HG03469 (cell line): Measurements from ENCODE around the gene PRKD1.
A peak's percentile ranks its signal among the peaks of the same experiment; 100 is the strongest.

Experiments
- ATAC-seq: cut with Tn5 transposase; IDR thresholded peaks from one replicate; pipeline ENCODE4 v1.9.1; 2021; ENCODE audit warnings: mild to moderate bottlenecking, moderate library complexity, moderate number of reproducible peaks; ENCODE audit not compliant: unreplicated experiment

The PRKD1 gene

DNA sequence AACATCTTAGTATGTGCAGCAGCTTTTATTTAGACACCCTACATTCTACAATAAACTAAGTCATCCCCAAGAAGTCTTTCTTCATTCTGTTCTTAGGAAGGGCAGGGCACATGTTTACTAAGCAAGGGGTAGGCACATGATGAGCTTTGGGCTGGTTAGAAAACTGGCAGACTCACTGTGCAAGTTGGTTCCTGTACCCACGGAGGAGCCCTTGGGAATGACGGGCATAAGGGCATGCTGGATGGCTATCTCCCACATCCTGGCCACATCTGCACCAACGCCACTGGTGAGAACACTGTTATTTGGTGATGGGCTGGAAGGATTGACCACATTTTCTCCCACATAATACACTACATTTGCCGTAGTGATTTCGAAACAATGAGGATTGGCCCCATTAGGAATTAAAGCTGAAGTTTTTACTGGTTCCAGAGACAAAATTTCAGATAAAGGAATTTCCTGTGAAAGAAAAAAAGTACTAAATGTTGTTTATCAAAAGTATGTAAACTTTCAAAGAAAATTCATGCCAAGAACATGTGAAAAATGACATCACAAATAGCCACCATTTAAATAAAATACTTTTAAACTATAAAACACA, 297.0 kb downstream of the PRKD1 start:
- no peak for ATAC-seq

GRCh38 chr14:29629839-29630238, 297.8 kb downstream of the PRKD1 start:
- ATAC-seq, result no peak

DNA sequence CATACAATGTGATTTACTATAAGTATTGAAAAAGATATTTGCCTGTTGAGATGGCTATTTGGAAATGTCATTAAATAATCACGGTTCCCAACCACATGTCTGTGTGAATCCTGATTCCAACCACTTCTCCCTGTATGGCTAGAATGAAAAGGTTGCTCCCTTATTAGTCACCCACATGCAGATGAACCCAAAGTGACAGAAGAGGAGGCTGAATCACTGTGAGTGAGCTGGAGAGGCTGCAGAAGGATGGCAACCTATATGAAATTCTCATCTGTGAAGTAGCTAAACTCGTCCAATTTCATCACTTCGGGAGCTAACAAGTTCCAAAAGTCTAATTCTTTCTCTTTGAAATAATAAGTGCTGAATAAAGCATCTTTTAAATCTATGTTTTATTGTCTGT, 300.5 kb downstream of the PRKD1 start:
- no peak for ATAC-seq

GRCh38 chr14:29618323-29619067, 309.2 kb downstream of the PRKD1 start:
- no peak for ATAC-seq

DNA sequence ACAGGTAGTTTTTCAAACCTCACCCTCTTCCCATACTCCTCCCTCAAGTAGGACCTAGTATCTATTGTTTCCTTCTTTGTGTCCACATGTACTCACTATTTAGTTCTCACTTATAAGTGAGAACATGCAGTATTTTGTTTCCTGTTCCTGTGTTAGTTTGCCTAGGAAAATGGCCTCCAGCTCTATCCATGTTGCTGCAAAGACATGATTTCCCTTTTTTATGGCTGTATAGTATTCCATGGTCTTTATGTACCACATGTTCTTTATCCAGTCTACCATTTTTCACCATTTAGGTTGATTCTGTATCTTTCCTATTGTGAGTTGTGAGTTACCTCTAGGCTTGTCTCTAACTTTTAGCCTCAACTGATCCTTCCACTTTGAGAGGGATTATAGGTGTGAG, 310.7 kb downstream of the PRKD1 start:
- ATAC-seq, result no peak

GRCh38 chr14:29608861-29609260, 318.8 kb downstream of the PRKD1 start:
- ATAC-seq, result no peak

DNA sequence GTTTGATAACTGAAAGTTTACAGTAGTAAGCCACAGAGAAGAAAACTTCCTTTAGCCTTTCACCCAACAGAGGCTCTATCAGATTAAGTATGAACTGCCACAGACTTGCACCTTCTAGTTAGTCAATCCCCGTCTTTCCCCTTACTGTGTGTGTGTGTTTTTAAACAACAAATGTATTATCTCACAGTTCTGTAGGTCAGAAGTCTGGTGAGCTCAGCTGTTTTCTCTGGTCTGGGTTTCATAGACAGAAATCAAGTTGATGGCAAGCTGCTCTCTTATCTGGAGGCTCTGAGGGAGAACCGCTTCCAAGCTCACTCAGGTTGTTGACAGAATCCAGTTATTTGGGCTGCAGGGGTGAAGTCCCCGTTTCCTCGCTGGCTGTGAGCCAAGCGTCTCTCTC, 320.5 kb downstream of the PRKD1 start:
- no peak for ATAC-seq

- ATAC-seq, result no peak
Measured at GRCh38 chr14:29603696-29604095, 324.0 kb downstream of the PRKD1 start.

DNA sequence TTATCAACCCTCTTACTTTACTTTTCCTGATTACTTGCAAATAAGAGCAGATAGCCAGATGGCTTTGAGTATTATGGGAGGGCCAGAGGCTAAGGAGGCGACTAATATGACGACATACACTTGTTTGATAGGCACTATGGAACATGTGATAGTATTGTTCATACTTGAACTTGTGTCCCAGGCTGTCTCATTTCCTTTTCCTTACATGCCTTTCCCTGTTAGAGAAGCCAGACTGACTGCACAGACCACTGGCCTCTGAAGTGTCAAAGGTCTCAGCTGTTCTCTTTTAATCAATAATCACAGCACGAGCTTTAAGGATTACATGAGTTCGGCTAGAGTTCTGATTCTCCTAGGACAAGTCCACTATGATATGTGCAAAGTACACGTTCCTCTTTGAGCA, 326.0 kb downstream of the PRKD1 start:
- no peak for ATAC-seq

- no peak for ATAC-seq
Measured at GRCh38 chr14:29587761-29588470, 339.7 kb downstream of the PRKD1 start.

DNA sequence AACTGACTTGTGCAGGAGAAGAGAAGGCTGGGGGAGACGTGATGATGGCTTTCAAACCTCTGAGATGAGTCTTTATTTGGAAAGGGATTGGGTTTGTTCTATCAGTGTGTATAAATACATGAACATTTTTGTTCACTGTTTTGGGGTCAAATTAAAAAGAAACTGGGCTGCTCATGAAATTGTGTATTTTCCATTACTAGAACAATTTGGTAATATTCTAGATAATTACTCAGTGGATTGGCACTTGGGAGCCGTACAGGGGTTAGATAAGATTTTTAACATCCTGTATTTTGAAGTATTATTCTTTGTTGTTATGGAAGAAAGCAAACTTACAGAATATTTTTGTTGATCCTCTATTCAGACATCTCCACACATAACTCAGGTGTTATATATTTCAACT, 340.6 kb downstream of the PRKD1 start:
- no peak for ATAC-seq

- no peak for ATAC-seq
Measured at GRCh38 chr14:29584992-29585391, 342.7 kb downstream of the PRKD1 start.

- ATAC-seq, result no peak
Measured at GRCh38 chr14:29580763-29581162, 346.9 kb downstream of the PRKD1 start.

DNA sequence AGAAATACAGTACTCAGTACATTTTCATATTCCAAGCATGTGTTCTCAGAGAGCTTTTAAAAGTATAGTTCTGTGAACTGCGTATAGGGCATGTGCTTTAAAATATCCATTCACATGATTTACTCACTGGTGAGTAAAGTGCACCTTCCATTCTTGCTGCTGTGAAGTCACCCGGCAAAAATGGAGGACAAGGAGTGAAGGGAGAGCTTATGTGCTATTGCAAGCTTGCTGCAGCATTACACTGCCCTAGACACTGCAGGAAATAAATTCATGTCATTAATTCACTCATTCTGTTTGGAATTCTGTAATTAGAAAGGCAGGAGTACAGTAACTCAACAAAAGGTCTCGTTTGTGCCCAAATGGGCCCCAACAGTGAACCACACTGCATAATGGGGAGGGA, 347.8 kb downstream of the PRKD1 start:
- ATAC-seq, result no peak

DNA sequence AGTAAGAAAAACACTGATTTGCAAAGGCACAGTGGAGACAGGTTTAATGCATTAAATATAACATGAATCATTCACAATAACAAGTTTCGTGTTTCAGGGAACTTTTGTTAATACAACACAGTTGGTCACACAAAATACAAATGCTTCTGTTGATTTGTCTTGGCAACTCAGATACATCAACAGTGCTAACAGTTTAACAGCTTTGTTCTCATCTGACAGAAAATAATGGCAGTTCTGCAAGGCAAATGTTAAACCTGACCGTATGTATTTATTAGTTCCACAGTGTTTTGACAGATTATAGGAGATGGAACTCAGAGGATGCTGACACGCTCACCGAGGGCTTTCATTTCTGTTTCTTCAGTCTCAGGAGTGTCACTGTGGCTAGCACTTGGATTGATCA, 350.7 kb downstream of the PRKD1 start:
- no peak for ATAC-seq

- no peak for ATAC-seq
Measured at GRCh38 chr14:29569194-29569593, 358.5 kb downstream of the PRKD1 start.

- no peak for ATAC-seq
Measured at GRCh38 chr14:29566194-29566593, 361.5 kb downstream of the PRKD1 start.

DNA sequence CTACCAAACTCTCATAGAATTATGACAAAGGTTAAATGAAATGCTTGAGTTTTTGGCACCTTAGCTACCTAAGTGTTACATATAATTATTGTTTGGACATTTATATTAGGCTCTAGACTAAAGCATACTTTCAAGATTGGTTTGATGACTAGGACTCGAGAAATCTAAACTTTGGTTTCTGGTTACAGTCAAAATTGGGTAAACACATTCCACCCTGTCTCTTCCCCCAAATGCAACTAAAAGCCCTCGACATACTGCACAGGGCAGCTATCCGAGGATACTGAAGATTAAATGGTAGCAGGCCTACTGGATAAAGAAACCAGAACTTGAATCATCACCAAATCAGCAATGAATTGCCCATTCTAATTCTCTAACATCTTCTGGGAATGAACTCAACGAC, 369.1 kb downstream of the PRKD1 start:
- no peak for ATAC-seq

DNA sequence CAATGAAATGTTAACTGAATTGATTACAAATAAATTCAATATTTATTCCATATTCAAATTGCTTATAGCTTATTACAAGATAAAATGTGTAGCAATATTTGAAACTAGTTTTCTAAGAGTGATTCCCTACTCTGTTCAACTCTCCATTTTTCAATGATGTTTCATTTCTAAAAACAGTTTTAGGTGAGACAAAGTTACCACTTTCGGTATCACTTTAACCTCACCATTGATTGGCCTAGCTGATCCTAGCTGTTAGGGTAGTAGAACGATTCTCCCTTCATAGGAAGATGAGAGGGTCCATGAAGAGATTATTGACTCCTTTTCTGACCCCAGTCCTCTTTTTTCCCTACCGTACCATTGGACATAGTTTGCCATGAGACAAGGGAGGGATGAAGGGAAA, 373.3 kb downstream of the PRKD1 start:
- no peak for ATAC-seq

DNA sequence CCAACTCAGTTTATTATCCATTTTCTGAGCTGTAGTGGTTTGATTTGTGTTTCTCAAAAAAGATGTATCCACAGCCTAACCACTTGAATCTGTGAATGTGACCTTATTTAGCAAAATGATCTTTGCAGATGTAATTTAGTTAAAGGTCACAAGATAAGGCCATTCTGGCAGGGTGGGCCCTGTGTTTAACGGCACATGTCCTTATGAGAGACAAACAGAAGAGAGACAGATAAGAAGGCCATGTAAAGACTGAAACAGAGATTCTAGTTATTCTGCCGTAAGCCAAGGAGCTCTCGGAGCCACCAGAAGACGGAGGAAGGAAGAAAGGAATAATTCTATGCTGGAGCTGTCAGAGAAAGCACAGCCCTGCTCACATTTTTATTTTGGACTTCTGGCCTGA, 374.2 kb downstream of the PRKD1 start:
- no peak for ATAC-seq

DNA sequence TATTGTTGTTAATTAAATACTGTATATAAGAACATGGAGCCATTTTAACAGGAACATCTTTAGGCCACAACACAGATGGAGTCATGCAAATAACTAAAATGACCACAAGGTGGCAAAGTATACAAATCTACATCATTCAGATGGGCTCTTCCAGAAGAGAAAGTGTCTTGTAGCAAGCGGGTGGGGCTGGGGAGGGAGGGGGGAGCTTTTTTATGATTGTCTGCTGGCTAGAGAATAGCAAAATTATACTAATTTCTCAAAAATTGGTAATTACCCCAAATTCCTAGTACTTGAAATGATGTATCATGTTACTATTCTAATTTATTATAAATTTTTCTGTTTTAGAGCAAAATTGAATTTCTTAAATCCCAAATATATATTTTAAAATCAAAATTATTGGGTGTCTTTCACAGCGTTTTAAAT, 378.7 kb downstream of the PRKD1 start:
- peak; percentile 87 for ATAC-seq

DNA sequence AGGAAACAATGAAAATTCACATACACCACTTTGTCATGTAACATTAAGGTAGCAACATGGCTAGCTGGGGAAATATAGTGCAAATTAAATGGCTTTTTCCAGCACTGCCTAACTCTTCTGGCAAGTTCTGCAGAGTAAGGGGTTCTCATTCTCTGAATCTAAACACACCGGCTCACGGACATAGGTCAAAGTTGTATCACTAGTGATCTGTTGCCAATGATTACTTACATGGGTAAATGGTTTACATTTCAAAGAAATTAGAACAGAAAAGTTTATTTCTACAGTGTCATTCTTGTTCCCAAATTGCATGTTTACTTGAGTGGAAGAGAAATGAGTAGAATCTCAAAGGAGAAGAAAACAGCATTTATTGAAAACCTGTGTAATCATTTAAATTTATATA, 381.9 kb downstream of the PRKD1 start:
- ATAC-seq, result no peak
